A549 (cell line): ENCODE measurements around the gene SLC6A4. TPM values are rescaled to one million over a fixed set of nuclear protein-coding genes. Genes with fewer than 3 reads are reported as not detected.

Experiments used
- ATAC-seq, 2 experiments: fragments of 200-7000 bp in 1 of 2; fragments of >200 bp in 1 of 2; cut with Nextera tagmentation in 1 of 2; cut with Tn5 transposase in 1 of 2; 3 replicates each; pipeline versions ENCODE4 v1.8.0 to v1.9.1; 2018 to 2020; ENCODE audit warnings: mild to moderate bottlenecking in 1 of 2, moderate library complexity in 1 of 2
- CTCF ChIA-PET: fragments of 300-600 bp; sonication (Branson Sonifier 250); formaldehyde crosslinking; extraction: SDS; loops from one replicate; lab custom pipeline; 2021; ENCODE audit warnings: antibody characterized with exemption, inconsistent platforms; lab: Yijun Ruan, JAX
- POLR2A ChIA-PET: fragments of 350-600 bp; formaldehyde crosslinking; extraction: SDS; loops from one replicate; lab custom pipeline; 2021; ENCODE audit warnings: antibody characterized with exemption, inconsistent platforms; lab: Yijun Ruan, JAX
- DNase-seq, 2 experiments: peaks; one replicate each; pipeline versions ENCODE4 v3.0.0 to v3.0.0-alpha.2; 2011 to 2016; ENCODE audit warnings: low read depth in 1 of 2, low spot score in 1 of 2
- FAIRE-seq: peaks from 2 replicates; lab custom pipeline; 2011; peaks lifted over from hg19 to GRCh38; lab: Jason Lieb, UNC
- H3K27ac ChIP-seq, 2 experiments: fragments of >200 bp; sonication (Bioruptor Twin); formaldehyde crosslinking; 3 replicates each; pipeline ENCODE4 v1.5.1; 2016 to 2017
- H3K4me1 ChIP-seq: fragments of >200 bp; sonication (Bioruptor Twin); formaldehyde crosslinking; 3 replicates; pipeline ENCODE4 v1.6.1; 2016
- H3K4me2 ChIP-seq: fragments of >200 bp; sonication (Bioruptor Twin); formaldehyde crosslinking; 3 replicates; pipeline ENCODE4 v1.6.1; 2016
- H3K4me3 ChIP-seq: fragments of >200 bp; sonication (Bioruptor Twin); formaldehyde crosslinking; 3 replicates; pipeline ENCODE4 v1.5.1; 2016
- H3K9me3 ChIP-seq: fragments of >200 bp; sonication (Bioruptor Twin); formaldehyde crosslinking; 3 replicates; pipeline ENCODE4 v1.6.1; 2016
- CBX2 ChIP-seq: fragments of 200-600 bp; sonication (generic); IDR thresholded peaks from 2 replicates; pipeline ENCODE4 v1.6.1; 2016; ENCODE audit warnings: low read depth, mild to moderate bottlenecking, borderline replicate concordance
- CBX8 ChIP-seq: fragments of 200-600 bp; sonication (generic); IDR thresholded peaks from 2 replicates; pipeline ENCODE4 v1.6.1; 2016
- CHD4 ChIP-seq: fragments of 200-600 bp; sonication (generic); IDR thresholded peaks from 2 replicates; pipeline ENCODE4 v1.6.1; 2016; ENCODE audit warnings: antibody characterized with exemption, mild to moderate bottlenecking, borderline replicate concordance
- EHMT2 ChIP-seq: fragments of 200-600 bp; sonication (generic); IDR thresholded peaks from 2 replicates; pipeline ENCODE4 v1.6.1; 2016; ENCODE audit warnings: antibody characterized with exemption, low read depth, mild to moderate bottlenecking, moderate library complexity
- FOSB ChIP-seq: fragments of 250-450 bp; sonication (Bioruptor Pico); IDR thresholded peaks from 2 replicates; pipeline ENCODE4 v1.5.0; 2020; ENCODE audit warnings: mild to moderate bottlenecking, moderate library complexity
- HOXA7 ChIP-seq: fragments of 250-450 bp; sonication (Bioruptor Pico); IDR thresholded peaks from 2 replicates; pipeline ENCODE4 v1.5.0; 2020; ENCODE audit warnings: mild to moderate bottlenecking, moderate library complexity
- KDM5A ChIP-seq: fragments of 200-600 bp; sonication (generic); IDR thresholded peaks from 2 replicates; pipeline ENCODE4 v1.6.1; 2016; ENCODE audit warnings: antibody characterized with exemption, mild to moderate bottlenecking
- MAZ ChIP-seq: fragments of 150-350 bp; IDR thresholded peaks from 2 replicates; pipeline ENCODE4 v1.6.1; 2014; ENCODE audit warnings: antibody characterized with exemption, low read depth, low read length, borderline replicate concordance
- MYC ChIP-seq: IDR thresholded peaks from 2 replicates; pipeline ENCODE4 v1.6.1; 2012; ENCODE audit warnings: mild to moderate bottlenecking, inconsistent platforms, low read length, improper control_type of control experiment, borderline replicate concordance
- NFE2L2 ChIP-seq: fragments of 150-350 bp; conservative IDR thresholded peaks from 2 replicates; pipeline ENCODE4 v1.6.1; 2014; ENCODE audit warnings: low read length
- PHF8 ChIP-seq: fragments of 200-600 bp; sonication (generic); IDR thresholded peaks from 2 replicates; pipeline ENCODE4 v1.6.1; 2016; ENCODE audit warnings: low read depth, mild to moderate bottlenecking, antibody characterized with exemption, moderate library complexity, borderline replicate concordance
- RARB ChIP-seq: fragments of 250-450 bp; sonication (Bioruptor Pico); IDR thresholded peaks from 2 replicates; pipeline ENCODE4 v1.8.0; 2021; ENCODE audit warnings: mild to moderate bottlenecking, moderate library complexity
- RCOR1 ChIP-seq: fragments of 150-350 bp; IDR thresholded peaks from 2 replicates; pipeline ENCODE4 v1.6.1; 2014; ENCODE audit warnings: antibody characterized with exemption, low read length, low read depth
- RNF2 ChIP-seq: fragments of 200-600 bp; sonication (generic); IDR thresholded peaks from 2 replicates; pipeline ENCODE4 v1.6.1; 2016; ENCODE audit warnings: low read depth, mild to moderate bottlenecking, antibody characterized with exemption, moderate library complexity, borderline replicate concordance
- ZC3H11A ChIP-seq: fragments of 450-650 bp; IDR thresholded peaks from 2 replicates; pipeline ENCODE4 v1.6.1; 2014; ENCODE audit warnings: antibody characterized with exemption, mild to moderate bottlenecking
- ZFP36 ChIP-seq: fragments of 450-650 bp; IDR thresholded peaks from 2 replicates; pipeline ENCODE4 v1.6.1; 2014; ENCODE audit warnings: borderline replicate concordance; ENCODE audit not compliant: partially characterized antibody
- WGBS: methylation state at CpG from one replicate; pipeline ENCODE4 v1.1.6; 2017; ENCODE audit errors: missing lambda C conversion rate; 5-methylcytosine and 5-hydroxymethylcytosine counted together
- polyA plus RNA-seq, 4 experiments: library from polyadenylated mRNA; depleted of rRNA in 3 of 4; stranded (reverse); fragments of >200 nt; fragmentation: RNase III in 1 of 4; extraction: RNeasy Plus Mini Kit Qiagen cat#74134 plus additional on column Dnase treatment in 1 of 4; gene quantifications; 2 replicates in 3 of 4; 3 replicates in 1 of 4; pipeline ENCODE4 v1.2.3, GENCODE V29; 2011 to 2017
- TF ChIP-seq, protein P1 (sequence below): IDR thresholded peaks from 2 replicates; pipeline ENCODE4 v1.6.1; 2012
- TF ChIP-seq, protein P2 (sequence below): fragments of 250-450 bp; sonication (Bioruptor Pico); IDR thresholded peaks from 2 replicates; pipeline ENCODE4 v1.5.0; 2020; ENCODE audit warnings: low read depth, mild to moderate bottlenecking, moderate library complexity
- TF ChIP-seq, protein P3 (sequence below): fragments of 250-450 bp; sonication (Bioruptor Pico); IDR thresholded peaks from 2 replicates; pipeline ENCODE4 v1.5.0; 2021; ENCODE audit warnings: mild to moderate bottlenecking, moderate library complexity, borderline replicate concordance
- TF ChIP-seq, protein P4 (sequence below): fragments of 150-350 bp; IDR thresholded peaks from 2 replicates; pipeline ENCODE4 v1.6.1; 2014; ENCODE audit warnings: low read depth, mild to moderate bottlenecking, low read length

Gene SLC6A4
- polyA plus RNA-seq, 2 of the 4 experiments (the other 2 are of a cell fraction) = 0.12 TPM; not detected in 1

DNA sequence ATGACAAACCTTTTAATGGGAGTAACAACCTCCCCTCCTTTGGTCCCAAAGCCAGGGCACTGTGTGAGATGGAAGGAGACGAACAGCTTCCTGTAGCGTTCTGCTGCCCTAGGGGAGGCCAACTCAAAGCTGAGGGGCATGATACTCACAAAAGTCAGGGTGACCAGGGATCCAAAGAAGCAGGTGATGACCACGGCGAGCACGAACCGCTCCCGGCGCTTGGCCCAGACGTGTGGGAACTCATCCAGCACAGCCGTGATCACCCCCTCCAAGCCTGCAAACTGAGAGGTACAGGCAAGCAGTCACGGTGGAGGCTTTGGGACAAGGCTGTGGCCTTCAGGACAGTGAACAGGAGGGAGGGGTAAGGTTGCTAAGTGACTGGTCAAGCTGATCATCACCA lies 25.1 kb downstream of the SLC6A4 start:
- ChIA-PET POLR2A (interaction anchor here (0.6 kb wide), 1 partner anchor 10 kb away, joined by 5 read pairs; no protein-coding TSS in a partner anchor), CTCF (interaction anchor here (0.6 to 1.8 kb wide), 3 partner anchors 16 to 1363 kb away, joined by 4 to 5 read pairs (median 4); no protein-coding TSS in a partner anchor)
- Histone ChIP-seq H3K9me3 (no peaks in the 10 kb centered on the region), H3K4me3 (no peak overlapping the region), H3K27ac (no peak overlapping the region), H3K4me1 (no peaks in the 10 kb centered on the region), H3K4me2 (no peak overlapping the region)
- FAIRE-seq = no peak
- TF ChIP-seq ZFP36 = no peak
- TF ChIP-seq MAZ = no peak
- ATAC-seq = no peak; a peak in 1 of 6 replicates
- WGBS = 65% methylated on average over 11 of the region's 11 CpGs
- DNase-seq = no peak

DNA sequence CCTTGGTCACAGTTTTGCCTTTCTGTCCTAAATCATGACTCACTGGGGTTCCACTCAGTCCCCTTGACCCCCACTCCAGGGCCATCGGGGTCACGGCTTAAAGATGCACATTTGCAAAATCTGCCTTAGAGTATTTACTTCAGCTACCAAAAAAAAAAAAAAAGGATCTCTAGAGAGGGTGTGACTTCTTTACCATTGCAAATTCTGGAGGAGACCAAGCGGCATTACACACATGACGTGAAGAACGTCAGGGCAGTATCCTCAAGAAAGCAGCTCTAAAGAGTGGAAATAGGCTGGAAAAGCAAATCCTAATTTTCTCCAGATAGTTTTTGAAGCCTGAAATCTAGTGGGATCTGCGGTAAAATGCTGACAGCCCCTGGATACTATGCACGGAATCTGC lies 25.6 kb downstream of the SLC6A4 start:
- no peaks in the 10 kb centered on the region for H3K4me1 ChIP-seq
- 84% methylated on average over 7 of the region's 7 CpGs for WGBS

DNA sequence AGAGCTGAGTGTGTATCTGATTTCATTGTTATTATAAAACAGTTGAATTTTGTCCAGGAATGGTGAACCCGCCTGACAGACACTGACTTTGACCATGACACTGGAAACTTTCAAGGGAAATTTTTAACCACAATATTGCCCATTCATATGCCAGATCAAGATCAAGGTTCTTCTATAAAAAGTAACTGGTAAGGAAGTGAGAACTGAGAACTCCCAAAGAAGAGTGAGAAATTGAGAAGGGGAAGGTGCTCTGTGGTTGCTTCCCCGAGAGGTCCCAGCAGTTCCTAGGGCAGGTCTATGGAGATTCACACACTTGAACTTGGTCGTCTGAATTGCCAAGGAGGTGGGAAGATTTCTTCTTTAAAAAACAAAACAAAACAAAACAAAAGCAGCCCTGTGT lies 27.3 kb downstream of the SLC6A4 start:
- FAIRE-seq = peak; percentile 18
- CTCF ChIA-PET = no interaction called here
- POLR2A ChIA-PET = no interaction called here
- DNase-seq = no peak
- Histone ChIP-seq H3K9me3 (no peaks in the 10 kb centered on the region), H3K4me2 (no peak overlapping the region), H3K4me1 (no peaks in the 10 kb centered on the region), H3K4me3 (no peak overlapping the region), H3K27ac (no peak overlapping the region)
- no peak for ATAC-seq
- TF ChIP-seq MAZ = no peak
- TF ChIP-seq, protein P1, sequence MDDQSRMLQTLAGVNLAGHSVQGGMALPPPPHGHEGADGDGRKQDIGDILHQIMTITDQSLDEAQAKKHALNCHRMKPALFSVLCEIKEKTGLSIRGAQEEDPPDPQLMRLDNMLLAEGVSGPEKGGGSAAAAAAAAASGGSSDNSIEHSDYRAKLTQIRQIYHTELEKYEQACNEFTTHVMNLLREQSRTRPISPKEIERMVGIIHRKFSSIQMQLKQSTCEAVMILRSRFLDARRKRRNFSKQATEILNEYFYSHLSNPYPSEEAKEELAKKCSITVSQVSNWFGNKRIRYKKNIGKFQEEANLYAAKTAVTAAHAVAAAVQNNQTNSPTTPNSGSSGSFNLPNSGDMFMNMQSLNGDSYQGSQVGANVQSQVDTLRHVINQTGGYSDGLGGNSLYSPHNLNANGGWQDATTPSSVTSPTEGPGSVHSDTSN = no peak
- TF ChIP-seq, protein P2, sequence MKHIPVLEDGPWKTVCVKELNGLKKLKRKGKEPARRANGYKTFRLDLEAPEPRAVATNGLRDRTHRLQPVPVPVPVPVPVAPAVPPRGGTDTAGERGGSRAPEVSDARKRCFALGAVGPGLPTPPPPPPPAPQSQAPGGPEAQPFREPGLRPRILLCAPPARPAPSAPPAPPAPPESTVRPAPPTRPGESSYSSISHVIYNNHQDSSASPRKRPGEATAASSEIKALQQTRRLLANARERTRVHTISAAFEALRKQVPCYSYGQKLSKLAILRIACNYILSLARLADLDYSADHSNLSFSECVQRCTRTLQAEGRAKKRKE (CRISPR knock-in tag) = no peak
- 55% methylated on average over 3 of the region's 3 CpGs for WGBS

More for the DNA sequence above, 25.6 kb downstream of the SLC6A4 start:
- CTCF ChIA-PET = interaction anchor here (0.6 to 1.8 kb wide), 4 partner anchors 8 to 1363 kb away, joined by 3 to 5 read pairs (median 4); no protein-coding TSS in a partner anchor
- Histone ChIP-seq H3K4me2 (no peak overlapping the region), H3K9me3 (no peaks in the 10 kb centered on the region), H3K27ac (no peak overlapping the region), H3K4me3 (no peak overlapping the region)
- POLR2A ChIA-PET = no interaction called here
- TF ChIP-seq CHD4 (no peak), HOXA7 (CRISPR knock-in tag) (no peak), RCOR1 (no peak), MYC (no peak), RARB (CRISPR knock-in tag) (no peak), NFE2L2 (no peak), CBX2 (no peak), ZC3H11A (no peak), RNF2 (no peak), KDM5A (no peak), ZFP36 (no peak), CBX8 (no peak), EHMT2 (no peak), FOSB (CRISPR knock-in tag) (no peak), MAZ (no peak), PHF8 (no peak)
- TF ChIP-seq, protein P2 (CRISPR knock-in tag) = no peak
- TF ChIP-seq, protein P3, sequence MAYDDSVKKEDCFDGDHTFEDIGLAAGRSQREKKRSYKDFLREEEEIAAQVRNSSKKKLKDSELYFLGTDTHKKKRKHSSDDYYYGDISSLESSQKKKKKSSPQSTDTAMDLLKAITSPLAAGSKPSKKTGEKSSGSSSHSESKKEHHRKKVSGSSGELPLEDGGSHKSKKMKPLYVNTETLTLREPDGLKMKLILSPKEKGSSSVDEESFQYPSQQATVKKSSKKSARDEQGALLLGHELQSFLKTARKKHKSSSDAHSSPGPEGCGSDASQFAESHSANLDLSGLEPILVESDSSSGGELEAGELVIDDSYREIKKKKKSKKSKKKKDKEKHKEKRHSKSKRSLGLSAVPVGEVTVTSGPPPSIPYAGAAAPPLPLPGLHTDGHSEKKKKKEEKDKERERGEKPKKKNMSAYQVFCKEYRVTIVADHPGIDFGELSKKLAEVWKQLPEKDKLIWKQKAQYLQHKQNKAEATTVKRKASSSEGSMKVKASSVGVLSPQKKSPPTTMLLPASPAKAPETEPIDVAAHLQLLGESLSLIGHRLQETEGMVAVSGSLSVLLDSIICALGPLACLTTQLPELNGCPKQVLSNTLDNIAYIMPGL (CRISPR knock-in tag) = no peak
- TF ChIP-seq, protein P4, sequence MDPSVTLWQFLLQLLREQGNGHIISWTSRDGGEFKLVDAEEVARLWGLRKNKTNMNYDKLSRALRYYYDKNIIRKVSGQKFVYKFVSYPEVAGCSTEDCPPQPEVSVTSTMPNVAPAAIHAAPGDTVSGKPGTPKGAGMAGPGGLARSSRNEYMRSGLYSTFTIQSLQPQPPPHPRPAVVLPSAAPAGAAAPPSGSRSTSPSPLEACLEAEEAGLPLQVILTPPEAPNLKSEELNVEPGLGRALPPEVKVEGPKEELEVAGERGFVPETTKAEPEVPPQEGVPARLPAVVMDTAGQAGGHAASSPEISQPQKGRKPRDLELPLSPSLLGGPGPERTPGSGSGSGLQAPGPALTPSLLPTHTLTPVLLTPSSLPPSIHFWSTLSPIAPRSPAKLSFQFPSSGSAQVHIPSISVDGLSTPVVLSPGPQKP = no peak
- DNase-seq = no peak
- FAIRE-seq = no peak
- ATAC-seq = no peak
